ENCODE measurements around the gene PI4K2B.

GRCh38 chr4:25307596-25307995, 73.8 kb downstream of the PI4K2B start:
- TF ChIP-seq CTCF (IDR thresholded peaks at IDR 0.05; ENCODE audit: low read depth, low read length) (no peak), POLR2A (IDR thresholded peaks at IDR 0.05; ENCODE audit: extremely low read depth, insufficient read length) (no peak)

Measured in NB4 (cell line).